Measurements from ENCODE around the gene BID. TPM values are rescaled to one million over a fixed set of nuclear protein-coding genes. Genes with fewer than 3 reads are reported as not detected.

BID gene
- total and polyA plus RNA-seq, 10 of the 15 experiments (the other 5 are each of a cell fraction or from before 2014, with no cell fraction given): 7.9 to 241 (median 136) TPM

DNA sequence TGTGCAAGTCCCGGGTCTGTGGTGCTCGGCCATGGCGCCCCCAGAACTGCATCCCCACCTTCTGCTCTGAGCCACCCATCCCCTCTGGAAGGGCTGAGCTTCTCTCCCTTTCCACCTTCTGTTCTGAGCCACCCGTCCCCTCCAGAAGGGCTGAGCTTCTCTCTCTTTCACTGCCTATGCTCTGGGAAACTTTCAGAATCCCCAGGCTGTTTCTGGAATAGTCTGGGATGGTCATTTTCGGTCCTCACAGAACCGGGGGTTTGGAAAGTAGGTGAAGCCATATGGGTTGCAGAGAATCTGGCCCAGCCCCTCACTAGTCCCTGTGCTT is 3.4 kb upstream of the BID start:
- ATAC-seq: no peak
- in situ Hi-C loops (cut with MboI) (no loop called here), intact Hi-C loops (cut with micrococcal nuclease; ENCODE audit: unreplicated experiment) (loop anchor here (1.0 to 10.0 kb wide), 3 partner anchors 21 to 217 kb away; partner anchors contain the start of gene ATP6V1E1)
- peak overlapping the region; percentile 91 for H3K4me3 ChIP-seq
- H3K9ac ChIP-seq (ENCODE audit: control insufficient read depth, insufficient read depth, low read length): peak overlapping the region; percentile 95
- peak overlapping the region; percentile 98 for H3K27ac ChIP-seq (ENCODE audit: control insufficient read depth, insufficient read depth)
- no peak for DNase-seq (ENCODE audit: low read depth, low spot score)
- H3K27me3 ChIP-seq (replicated peaks in 1 of 2; ENCODE audit: control insufficient read depth in 2 of 2, insufficient read depth in 2 of 2, low read length in 1 of 2): no peaks in the 10 kb centered on the region
- peaks cover 47% of the 10 kb centered on the region for H3K4me1 ChIP-seq (ENCODE audit: control insufficient read depth, insufficient read depth, low read length)
- H3K9me3 ChIP-seq (replicated peaks; ENCODE audit: control insufficient read depth, insufficient read depth, low read length): no peaks in the 10 kb centered on the region; the same call in 2 of the 3 replicates
- CTCF ChIA-PET: interaction anchor here (0.9 to 6.4 kb wide), 5 partner anchors 12 to 299 kb away, joined by 3 to 70 read pairs (median 4); no protein-coding TSS in a partner anchor
- BruUV-seq (replicated peaks): no TSS peak
- peak; percentile 18; the same call in 1 of the 2 replicates for TF ChIP-seq PML (IDR thresholded peaks at IDR 0.05; ENCODE audit: low read length)
- no peak for TF ChIP-seq PAX5 (IDR thresholded peaks at IDR 0.05; ENCODE audit: borderline replicate concordance, low read depth, low read length)
- no peak for TF ChIP-seq NFIC (IDR thresholded peaks at IDR 0.05; ENCODE audit: low read depth, low read length)
- TF ChIP-seq RB1 (IDR thresholded peaks at IDR 0.05; ENCODE audit: borderline replicate concordance): 0 out of 2 replicates have a peak, but pooled peaks have one; percentile 3
- no peak for TF ChIP-seq ASH2L (IDR thresholded peaks at IDR 0.05; ENCODE audit: borderline replicate concordance, low read depth)
- TF ChIP-seq SREBF2 (IDR thresholded peaks at IDR 0.05; ENCODE audit: low read length): no peak
- TF ChIP-seq BACH1 (IDR thresholded peaks at IDR 0.05; ENCODE audit: borderline replicate concordance): no peak
- TF ChIP-seq CBX5 (IDR thresholded peaks at IDR 0.05; ENCODE audit: low read depth): no peak
- TF ChIP-seq HDAC6 (IDR thresholded peaks at IDR 0.05; ENCODE audit: unreplicated experiment): peak; percentile 18
- TF ChIP-seq, protein P1, sequence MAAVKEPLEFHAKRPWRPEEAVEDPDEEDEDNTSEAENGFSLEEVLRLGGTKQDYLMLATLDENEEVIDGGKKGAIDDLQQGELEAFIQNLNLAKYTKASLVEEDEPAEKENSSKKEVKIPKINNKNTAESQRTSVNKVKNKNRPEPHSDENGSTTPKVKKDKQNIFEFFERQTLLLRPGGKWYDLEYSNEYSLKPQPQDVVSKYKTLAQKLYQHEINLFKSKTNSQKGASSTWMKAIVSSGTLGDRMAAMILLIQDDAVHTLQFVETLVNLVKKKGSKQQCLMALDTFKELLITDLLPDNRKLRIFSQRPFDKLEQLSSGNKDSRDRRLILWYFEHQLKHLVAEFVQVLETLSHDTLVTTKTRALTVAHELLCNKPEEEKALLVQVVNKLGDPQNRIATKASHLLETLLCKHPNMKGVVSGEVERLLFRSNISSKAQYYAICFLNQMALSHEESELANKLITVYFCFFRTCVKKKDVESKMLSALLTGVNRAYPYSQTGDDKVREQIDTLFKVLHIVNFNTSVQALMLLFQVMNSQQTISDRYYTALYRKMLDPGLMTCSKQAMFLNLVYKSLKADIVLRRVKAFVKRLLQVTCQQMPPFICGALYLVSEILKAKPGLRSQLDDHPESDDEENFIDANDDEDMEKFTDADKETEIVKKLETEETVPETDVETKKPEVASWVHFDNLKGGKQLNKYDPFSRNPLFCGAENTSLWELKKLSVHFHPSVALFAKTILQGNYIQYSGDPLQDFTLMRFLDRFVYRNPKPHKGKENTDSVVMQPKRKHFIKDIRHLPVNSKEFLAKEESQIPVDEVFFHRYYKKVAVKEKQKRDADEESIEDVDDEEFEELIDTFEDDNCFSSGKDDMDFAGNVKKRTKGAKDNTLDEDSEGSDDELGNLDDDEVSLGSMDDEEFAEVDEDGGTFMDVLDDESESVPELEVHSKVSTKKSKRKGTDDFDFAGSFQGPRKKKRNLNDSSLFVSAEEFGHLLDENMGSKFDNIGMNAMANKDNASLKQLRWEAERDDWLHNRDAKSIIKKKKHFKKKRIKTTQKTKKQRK (IDR thresholded peaks at IDR 0.05; ENCODE audit: low read depth, low read length): no peak
- TF ChIP-seq SIN3A (IDR thresholded peaks at IDR 0.05; ENCODE audit: low read depth, low read length): no peak
- TF ChIP-seq, protein P2, sequence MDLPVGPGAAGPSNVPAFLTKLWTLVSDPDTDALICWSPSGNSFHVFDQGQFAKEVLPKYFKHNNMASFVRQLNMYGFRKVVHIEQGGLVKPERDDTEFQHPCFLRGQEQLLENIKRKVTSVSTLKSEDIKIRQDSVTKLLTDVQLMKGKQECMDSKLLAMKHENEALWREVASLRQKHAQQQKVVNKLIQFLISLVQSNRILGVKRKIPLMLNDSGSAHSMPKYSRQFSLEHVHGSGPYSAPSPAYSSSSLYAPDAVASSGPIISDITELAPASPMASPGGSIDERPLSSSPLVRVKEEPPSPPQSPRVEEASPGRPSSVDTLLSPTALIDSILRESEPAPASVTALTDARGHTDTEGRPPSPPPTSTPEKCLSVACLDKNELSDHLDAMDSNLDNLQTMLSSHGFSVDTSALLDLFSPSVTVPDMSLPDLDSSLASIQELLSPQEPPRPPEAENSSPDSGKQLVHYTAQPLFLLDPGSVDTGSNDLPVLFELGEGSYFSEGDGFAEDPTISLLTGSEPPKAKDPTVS (IDR thresholded peaks at IDR 0.05; ENCODE audit: low read depth, low read length): 0 out of 2 replicates have a peak, but pooled peaks have one; percentile 53
- no peak for TF ChIP-seq FOXK2 (IDR thresholded peaks at IDR 0.05)
- TF ChIP-seq DPF2 (IDR thresholded peaks at IDR 0.05): no peak
- peak; percentile 64 for TF ChIP-seq YY1 (IDR thresholded peaks at IDR 0.05; ENCODE audit: low read depth, low read length)
- FAIRE-seq: no peak
- SMC1A ChIA-PET (ENCODE audit: uncharacterized antibody, unreplicated experiment): interaction anchor here (1.2 to 3.7 kb wide), 4 partner anchors 10 to 298 kb away, joined by 3 to 14 read pairs (median 6); no protein-coding TSS in a partner anchor
- H3K36me3 ChIP-seq (ENCODE audit: control insufficient read depth in 2 of 2, insufficient read depth in 2 of 2, low read length in 1 of 2): no peaks in the 10 kb centered on the region; a peak in 1 of 4 replicates
- RAD21 ChIA-PET (ENCODE audit: unreplicated experiment): interaction anchor here (2.1 to 4.5 kb wide), 2 partner anchors 21 to 299 kb away, joined by 8 to 77 read pairs; no protein-coding TSS in a partner anchor
- no peak overlapping the region for H2AFZ ChIP-seq (ENCODE audit: control insufficient read depth, low read depth, low read length)
- H3K4me2 ChIP-seq (ENCODE audit: control insufficient read depth, insufficient read depth): peak overlapping the region; percentile 90
- WGBS (ENCODE audit: insufficient coverage, insufficient replicate concordance, low lambda C conversion rate, missing lambda C conversion rate): 2% methylated on average over 6 of the region's 6 CpGs
- peaks cover 50% of the 10 kb centered on the region for H3K79me2 ChIP-seq (ENCODE audit: control insufficient read depth, insufficient read depth, low read length)
- POLR2A ChIA-PET: interaction anchor here (0.5 to 6.7 kb wide), 3 partner anchors 10 to 372 kb away, joined by 3 to 85 read pairs (median 6); partner anchors contain the start of gene USP18
- no peaks in the 10 kb centered on the region for H4K20me1 ChIP-seq (ENCODE audit: control insufficient read depth, insufficient read depth)

Data from GM12878 (cell line).